OCI-LY1 (cell line): ENCODE results near the gene RABGAP1L.

Experiments used
- CTCF ChIP-seq: fragments of 200-600 bp; sonication (generic), shearing (Covaris generic); IDR thresholded peaks from 2 replicates; pipeline ENCODE4 v1.5.1; 2017; ENCODE audit warnings: mild to moderate bottlenecking, antibody characterized with exemption, low read length, moderate library complexity, mixed read lengths
- EZH2 ChIP-seq: fragments of 200-600 bp; sonication (generic), shearing (Covaris generic); IDR thresholded peaks from 2 replicates; pipeline ENCODE4 v1.8.0; 2017; ENCODE audit warnings: borderline replicate concordance, mixed run types, mild to moderate bottlenecking, antibody characterized with exemption, low read length, moderate library complexity, mixed read lengths

GRCh38 chr1:174963529-174964125, 804.3 kb downstream of the RABGAP1L start:
- no peak for TF ChIP-seq CTCF
- TF ChIP-seq EZH2 = no peak
